ENCODE data around the gene PRKCE.

The PRKCE gene

GRCh38 chr2:45651415-45652089 lies at the start of gene PRKCE:
PRKCE (plus strand) TSS chr2:45651675.
- DNase-seq = peak in 1 of 2 experiments; percentile 51

DNA sequence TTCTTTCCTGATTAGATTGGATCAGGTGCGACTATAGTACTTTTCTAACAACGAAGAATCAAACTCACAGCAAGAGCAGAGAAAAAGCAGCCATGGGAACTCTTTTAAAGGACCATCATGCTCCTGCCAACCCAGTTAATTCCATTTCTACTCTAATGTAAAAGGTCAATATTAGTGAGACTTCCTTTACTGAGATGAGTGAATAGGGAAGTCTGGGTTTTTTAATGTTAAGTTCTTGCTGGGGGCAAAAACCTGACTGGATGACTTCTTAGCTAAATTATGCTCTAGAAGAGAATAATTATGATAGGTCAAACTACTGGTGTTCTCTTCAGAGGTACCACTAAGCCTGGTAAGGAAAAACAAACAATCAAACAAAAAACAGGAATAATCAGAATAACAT lies 48.9 kb upstream of the PRKCE start:
- DNase-seq = no peak

- no peak for DNase-seq
Measured at GRCh38 chr2:45605116-45605515, 46.4 kb upstream of the PRKCE start.

DNA sequence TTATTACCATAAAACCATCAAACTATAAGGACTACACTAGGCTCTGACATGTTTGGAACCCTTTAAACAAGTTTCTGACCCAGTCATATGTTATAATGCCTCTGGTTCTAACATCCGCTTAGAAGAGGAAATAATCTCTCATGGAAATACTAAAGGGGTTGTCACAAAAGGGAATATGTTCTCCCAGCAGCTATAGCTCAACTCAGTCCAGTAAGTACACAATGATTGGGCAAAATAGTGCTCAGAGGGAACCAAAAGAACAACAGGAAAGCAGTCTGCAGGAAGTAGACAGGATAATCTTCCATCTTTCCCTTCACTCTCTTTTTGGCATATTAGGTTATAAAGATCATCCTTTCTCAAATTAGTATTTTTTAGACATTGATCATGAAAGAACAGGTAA lies 44.7 kb upstream of the PRKCE start:
- no peak for DNase-seq

GRCh38 chr2:45607701-45608100 lies 43.8 kb upstream of the PRKCE start:
- DNase-seq = peak; percentile 4 to 57

- peak; percentile 20 to 81 for DNase-seq
Measured at GRCh38 chr2:45610281-45611019, 41.0 kb upstream of the PRKCE start.

DNA sequence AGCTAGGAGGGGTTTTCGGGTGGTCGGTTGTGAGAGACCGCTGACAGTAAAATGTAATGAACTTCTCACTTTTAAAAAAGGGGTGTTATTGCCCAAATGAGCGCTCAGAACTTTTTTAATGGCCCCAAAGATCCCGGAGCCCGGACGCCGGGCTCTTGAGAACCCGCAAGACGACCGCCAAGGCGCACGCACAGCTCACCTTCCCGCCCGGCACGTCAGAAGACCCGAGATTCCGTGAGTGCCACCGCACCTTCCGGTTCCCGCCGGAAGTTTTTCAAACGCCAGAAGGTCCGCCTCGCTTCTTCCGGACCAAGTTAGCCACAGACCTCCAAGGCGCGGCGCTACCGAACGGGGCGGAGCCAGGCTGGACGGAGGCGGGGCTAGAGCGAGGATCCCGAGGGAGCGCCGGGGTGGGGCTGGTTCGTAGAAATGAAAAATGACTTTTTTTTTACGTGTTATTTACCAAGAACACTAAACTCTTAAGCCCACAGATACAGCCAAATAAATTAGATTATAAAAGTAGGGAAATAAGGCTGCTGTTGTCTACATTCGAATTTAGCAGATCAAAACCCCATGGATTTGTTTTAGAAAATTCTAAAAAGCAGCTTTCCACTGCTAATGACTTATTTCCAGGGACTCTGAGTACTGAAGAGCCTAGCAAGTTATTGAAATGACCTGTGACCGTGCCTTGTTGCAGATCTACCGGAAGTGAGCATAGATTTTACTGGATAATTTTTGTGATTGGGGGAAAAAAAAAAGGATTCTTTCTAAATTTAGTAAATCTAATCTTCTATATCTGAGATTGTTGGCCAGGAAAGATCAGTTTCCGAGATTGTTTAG lies 40.2 kb upstream of the PRKCE start, which contains the start of gene SRBD1:
SRBD1 (minus strand) TSS at position 248 of the 840 bp plus-strand sequence. CDS start 5,826 bp downstream, outside the sequence.
- DNase-seq = peak; percentile 89 to 93

DNA sequence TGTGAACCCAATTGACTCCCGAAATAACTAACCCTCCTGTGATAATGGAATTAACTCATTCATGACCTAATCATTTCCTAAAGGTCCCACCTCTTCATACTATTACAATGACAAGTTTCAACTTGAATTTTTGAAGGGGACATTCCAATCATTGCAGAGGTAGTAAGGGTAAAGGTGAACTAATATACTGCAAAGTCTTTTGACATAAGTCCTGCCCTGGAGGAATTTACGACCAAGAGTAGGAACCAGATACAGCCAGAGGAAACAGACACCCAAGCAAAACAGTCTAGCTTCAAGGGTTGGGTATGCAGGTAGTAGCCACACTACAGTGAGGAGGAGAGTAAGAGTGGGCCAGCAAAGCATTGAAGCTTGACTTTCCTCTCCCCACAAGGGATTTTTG lies 39.2 kb upstream of the PRKCE start:
- no peak for DNase-seq

- DNase-seq = no peak
Measured at GRCh38 chr2:45612731-45613130, 38.7 kb upstream of the PRKCE start.

GRCh38 chr2:45614330-45614729 lies 37.1 kb upstream of the PRKCE start:
- no peak for DNase-seq

GRCh38 chr2:45614871-45615415 lies 36.5 kb upstream of the PRKCE start:
- no peak for DNase-seq

DNA sequence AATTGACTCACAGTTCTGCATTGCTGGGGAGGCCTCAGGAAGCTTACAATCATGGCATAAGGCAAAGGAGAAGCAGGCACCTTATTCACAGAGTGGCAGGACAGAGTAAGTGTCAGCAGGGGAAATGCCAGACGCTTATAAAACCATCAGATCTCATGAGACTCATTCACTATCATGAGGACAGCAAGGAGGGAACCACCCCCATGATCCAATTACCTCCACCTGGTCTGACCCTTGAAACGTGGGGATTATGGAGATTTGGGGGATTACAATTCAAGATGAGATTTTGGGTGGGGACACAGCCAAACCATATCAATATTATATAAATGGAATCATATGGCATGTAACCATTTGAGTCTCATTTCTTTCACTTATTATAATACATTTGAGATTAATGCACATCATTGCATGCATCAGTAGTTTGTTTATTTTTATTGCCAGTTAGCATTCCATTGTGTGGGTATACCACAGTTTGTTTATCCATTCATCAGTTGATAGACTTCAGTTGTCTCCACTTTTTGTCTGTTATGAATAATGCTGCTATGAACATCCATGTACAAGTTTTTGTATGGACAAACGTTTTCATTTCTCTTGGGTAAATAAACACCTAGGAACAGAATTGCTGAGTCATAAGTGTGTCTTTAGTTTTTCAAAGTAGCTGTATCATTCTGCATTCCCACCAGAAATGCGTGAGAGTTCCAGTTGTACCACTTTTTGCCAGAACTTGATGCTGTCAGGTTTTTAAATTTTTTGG lies 34.6 kb upstream of the PRKCE start:
- no peak for DNase-seq

DNA sequence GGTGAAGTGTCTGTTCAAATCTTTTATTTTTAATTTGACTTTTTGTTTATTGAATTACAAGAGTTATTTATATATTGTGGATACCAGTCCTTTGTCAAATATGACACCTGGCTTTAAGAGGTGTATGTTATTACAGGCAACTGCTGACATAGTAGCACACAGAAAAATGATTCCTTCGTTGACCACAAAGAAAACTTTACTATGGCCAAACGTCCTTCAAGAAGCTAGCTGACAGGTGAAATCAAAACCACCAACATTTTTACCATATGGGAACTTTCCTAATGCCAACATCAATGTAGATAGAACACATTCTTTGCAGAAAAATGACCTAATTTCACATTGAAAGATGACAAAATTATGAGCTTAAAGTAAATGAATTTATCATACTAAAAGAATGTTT lies 34.0 kb upstream of the PRKCE start:
- DNase-seq = no peak

DNA sequence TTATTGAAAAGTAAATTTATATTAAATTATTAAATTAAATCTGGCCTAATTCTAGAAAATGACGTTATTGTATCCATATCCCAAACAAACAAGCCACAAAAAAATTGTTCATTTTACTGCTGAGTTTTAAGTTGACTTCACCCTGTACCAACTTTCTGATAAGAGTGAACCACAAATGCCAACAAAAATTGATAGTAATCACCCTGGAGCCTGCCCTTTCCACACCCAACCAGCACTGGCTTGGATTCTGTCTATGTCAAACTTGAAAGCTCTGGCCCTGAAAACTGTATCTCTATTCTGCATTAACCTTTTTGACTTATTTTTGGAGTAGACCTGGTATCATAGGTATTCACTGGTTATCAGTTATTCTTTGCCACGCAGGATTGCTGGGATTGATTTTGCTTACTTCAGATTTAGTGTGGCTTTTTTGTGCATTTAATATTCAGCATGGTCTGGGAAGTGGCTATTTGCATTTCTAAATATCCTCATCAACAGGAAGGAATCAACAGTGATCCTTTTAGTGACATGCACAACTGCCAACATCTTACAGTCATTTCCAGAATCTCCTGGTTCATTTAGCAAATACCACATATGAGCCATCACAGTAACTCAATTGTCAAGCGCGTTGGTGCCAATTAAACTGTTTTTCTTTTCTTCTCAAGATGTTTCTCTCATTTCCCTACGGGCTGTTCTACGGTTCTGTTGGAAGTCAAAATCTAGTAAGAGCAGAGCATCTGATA lies 29.0 kb upstream of the PRKCE start:
- DNase-seq = no peak

DNA sequence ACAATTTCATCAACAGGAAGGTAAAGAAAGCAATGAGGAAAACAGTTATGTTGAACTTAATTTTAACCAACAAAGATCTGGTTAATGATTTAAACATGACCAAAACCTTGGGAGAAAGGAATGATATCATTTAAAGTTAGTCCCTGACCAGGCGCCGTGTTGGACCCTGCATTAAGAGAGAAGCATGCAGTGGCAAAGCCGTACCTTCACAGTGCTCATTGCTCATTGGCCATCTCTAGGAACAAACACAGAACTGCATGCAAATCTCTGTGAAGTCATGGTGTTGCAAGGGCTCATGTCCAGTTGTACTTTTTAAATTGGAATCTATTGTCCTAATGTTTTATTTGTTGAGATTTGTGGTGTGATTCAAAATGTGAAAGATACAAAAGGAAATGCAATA lies 28.4 kb upstream of the PRKCE start:
- no peak for DNase-seq

GRCh38 chr2:45625824-45626223 lies 25.7 kb upstream of the PRKCE start:
- DNase-seq = no peak

DNA sequence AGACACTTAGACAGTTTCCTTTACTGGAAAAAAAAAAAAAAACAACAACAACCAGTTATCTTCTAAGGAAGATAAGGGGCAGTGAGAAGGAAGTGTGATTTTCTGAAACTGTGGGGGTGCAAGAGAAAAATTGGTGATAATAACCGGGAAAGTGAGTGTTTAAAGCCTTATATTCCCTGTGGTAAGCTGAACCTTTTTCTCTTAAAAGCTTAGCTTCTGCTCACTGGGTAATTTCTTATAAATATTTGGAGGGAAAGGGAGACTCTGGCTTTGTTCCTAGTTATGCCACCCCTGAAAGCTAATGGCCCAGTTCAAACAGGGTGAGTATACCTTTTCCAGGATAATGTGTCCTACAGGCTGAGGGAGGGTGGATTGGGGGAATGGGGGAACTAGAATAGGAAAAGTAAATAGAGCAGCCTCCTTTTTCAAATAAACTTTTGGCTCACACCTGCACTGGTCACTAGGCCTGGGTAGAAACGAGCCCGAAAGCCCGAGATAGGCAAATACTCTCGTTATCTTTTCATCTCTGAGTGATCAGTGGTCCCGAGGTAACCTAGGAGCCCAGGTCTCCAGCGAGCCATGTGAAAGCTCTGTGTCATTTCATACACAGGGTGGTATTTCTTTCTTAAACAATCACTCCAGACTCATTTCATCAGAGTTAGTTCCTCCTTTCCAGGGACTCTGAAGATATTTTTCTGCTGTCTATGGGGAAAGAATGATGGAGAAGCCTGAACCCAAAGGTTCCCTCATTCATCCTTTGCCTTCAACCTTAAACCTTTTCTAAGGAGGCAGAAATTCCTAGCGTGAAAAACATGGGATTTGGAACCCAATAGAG lies 24.9 kb upstream of the PRKCE start:
- DNase-seq = no peak

GRCh38 chr2:45627911-45628310 lies 23.6 kb upstream of the PRKCE start:
- DNase-seq = no peak

- no peak for DNase-seq
Measured at GRCh38 chr2:45629971-45630370, 21.5 kb upstream of the PRKCE start.

DNA sequence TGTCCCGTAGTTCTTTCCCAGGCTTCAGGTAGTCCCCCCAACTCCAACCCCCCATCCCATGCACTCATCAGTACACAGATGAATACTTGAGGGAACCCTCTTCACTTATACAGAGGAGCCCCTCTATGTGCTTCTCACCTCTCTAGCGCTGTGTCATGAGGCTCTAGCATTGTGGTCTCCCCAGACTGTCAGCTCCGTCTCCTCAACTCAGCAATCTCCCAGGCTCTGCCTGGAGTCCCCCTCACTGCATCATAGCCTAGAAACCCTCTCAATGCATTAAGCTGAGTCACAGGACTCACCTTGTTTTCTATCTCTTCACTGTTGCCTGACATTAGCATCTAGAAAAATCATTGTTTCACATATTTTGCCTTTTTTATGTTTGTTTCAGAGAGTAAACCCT lies 20.2 kb upstream of the PRKCE start:
- DNase-seq = no peak

DNA sequence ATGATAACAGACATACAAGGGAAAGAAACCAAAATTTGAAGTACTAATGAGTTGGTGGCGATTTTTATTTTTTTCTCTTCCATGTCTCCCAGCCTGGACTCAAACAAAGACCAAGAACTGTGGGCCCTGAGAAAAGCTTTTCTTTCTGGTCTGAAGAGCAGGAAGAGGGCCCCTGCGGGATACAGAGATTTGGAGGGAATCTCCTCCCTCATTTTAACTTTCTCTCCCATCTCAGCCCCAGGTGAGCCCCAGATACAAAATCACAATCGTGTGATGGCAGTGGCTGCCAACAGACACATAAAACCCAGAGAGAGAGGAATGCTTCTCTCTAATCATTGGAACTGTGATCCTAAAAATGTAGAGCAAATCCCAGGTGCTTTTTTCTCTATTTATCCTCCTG lies 19.5 kb upstream of the PRKCE start:
- DNase-seq = no peak
